ENCODE measurements around the gene DNAAF8.
"Not testable (repeated sequence)": the region's sequence is repeated elsewhere in the genome, so short reads cannot be mapped to it uniquely, and the experiment has no call there.

DNAAF8 gene

DNA sequence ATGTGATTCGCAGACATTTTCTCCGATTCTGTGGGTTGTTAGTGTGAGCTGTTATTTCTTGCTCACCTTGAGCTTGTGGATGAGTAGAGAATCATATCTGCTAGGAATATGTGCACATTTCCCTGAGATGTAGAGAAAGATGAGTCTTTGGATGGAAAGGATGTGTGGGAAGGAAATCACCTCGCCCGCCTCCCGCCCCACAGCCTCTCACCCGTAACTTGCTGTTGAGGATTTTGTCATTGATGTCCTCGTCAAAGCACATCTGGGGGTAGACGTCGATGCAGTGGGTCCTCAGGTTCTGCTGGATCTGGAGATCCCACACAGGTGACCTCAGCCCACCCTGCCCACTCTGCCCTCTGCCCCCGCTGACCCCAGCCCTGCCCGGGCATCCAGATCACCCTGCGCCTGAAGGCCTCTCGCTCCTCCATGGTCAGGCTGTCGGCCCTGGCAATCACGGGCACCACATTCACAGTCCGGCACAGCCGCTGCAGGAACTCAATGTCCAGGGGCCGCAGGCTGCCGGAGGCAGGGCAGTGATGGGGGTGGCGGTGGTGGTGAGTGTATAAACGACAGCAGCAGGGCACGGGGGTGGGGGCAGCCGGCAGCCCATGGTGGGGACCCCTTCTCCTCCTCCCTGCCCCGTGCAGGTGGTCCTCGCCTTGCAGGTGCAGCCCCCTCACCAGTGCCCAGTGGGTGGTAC is 49.1 kb downstream of the DNAAF8 start:
- H3K9me3 ChIP-seq: no peaks in the 10 kb centered on the region
- H3K4me1 ChIP-seq: no peaks in the 10 kb centered on the region
- no peak overlapping the region for H3K4me3 ChIP-seq
- no peaks in the 10 kb centered on the region for H3K27me3 ChIP-seq (ENCODE audit: low read depth)
- DNase-seq (ENCODE audit: low spot score in 2 of 2): no peak
- no peaks in the 10 kb centered on the region for H3K36me3 ChIP-seq (replicated peaks)
- in situ Hi-C loops (cut with MboI; ENCODE audit: low sequenced_read_pairs): no loop called here

DNA sequence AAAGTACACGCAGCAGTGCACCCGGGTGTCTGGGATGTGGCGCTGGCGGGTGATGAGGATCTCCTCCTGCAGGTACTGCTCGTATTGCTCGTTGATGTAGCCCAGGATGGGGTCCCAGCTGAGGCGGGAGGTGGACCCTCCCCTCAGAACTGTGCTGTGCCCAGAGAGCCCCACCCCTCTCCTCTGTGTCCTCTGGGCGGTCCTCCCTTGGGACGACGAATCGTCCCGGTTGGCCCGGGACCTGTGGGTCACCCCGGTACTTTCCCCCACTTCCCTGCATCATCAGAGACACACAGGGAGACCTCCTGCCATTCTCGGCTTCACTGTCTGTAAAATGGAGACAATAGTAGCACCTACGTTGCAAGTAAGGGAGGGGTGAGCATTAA is 49.6 kb downstream of the DNAAF8 start:
- no peaks in the 10 kb centered on the region for H3K4me1 ChIP-seq
- no peaks in the 10 kb centered on the region for H3K27me3 ChIP-seq (ENCODE audit: low read depth)
- no peak overlapping the region for H3K4me3 ChIP-seq
- no peak for DNase-seq (ENCODE audit: low spot score in 2 of 2)
- in situ Hi-C loops (cut with MboI; ENCODE audit: low sequenced_read_pairs): no loop called here
- no peaks in the 10 kb centered on the region for H3K9me3 ChIP-seq
- no peaks in the 10 kb centered on the region for H3K36me3 ChIP-seq (replicated peaks)

DNA sequence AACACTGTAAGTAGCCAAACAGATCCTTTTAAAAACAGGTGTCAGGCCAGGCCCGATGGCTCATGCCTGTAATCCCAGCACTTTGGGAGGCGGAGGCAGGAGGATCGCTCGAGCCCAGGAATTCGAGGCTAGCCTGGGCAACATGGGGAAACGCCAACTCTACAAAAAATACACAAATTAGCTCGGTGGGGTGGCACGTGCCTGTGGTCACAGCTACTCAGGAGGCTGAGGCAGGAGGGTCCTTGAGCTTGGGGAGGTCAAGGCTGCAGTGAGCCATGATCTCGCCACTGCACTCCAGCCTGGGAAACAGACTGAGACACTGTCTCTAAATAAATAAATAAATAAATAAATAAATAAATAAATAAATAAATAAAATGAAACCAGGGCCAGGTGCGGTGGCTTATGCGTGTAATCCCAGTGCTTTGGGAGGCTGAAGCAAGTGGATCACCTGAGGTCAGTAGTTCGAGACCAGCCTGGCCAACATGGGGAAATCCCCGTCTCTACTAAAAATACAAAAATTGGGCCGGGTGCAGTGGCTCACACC is 50.2 kb downstream of the DNAAF8 start:
- H3K4me1 ChIP-seq; H3K4me3 ChIP-seq; in situ Hi-C loops (cut with MboI; ENCODE audit: low sequenced_read_pairs); H3K9me3 ChIP-seq; H3K36me3 ChIP-seq (replicated peaks); DNase-seq (ENCODE audit: low spot score in 2 of 2); H3K27me3 ChIP-seq (ENCODE audit: low read depth): not testable (repeated sequence)

DNA sequence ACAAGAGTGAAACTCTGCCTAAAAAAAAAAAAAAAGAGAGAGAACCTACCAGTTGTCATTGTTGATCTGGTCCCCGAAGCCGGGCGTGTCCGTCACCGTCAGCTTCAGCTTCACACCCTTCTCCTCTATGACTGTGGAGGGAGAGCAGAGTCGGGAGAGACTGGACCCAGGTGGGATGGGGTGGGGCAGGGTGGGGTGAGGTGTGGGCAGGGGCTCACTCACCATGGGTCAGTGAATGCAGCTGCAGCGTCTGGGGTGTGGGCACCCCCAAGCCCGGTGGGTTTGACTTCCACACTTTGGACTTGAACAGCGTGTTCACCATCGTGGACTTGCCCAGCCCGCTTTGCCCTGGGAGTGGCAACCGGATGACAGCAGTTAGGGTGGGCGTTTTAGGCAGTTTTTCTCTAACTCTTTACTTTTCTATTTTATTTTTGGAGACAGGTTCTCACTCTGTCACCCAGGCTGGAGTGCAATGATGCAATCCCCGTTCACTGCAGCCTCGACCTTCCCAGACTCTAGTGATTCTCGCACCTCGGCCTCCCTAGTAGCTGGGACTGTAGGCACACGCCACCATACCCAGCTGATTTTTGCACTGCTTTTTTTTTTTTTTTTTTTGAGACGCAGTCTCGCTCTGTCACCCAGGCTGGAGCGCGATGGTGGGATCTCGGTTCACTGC is 51.6 kb downstream of the DNAAF8 start:
- no peaks in the 10 kb centered on the region for H3K27me3 ChIP-seq (ENCODE audit: low read depth)
- DNase-seq (ENCODE audit: low spot score in 2 of 2): no peak
- H3K9me3 ChIP-seq: no peaks in the 10 kb centered on the region
- H3K4me3 ChIP-seq: no peak overlapping the region
- no peaks in the 10 kb centered on the region for H3K36me3 ChIP-seq (replicated peaks)
- no peaks in the 10 kb centered on the region for H3K4me1 ChIP-seq
- in situ Hi-C loops (cut with MboI; ENCODE audit: low sequenced_read_pairs): no loop called here

DNA sequence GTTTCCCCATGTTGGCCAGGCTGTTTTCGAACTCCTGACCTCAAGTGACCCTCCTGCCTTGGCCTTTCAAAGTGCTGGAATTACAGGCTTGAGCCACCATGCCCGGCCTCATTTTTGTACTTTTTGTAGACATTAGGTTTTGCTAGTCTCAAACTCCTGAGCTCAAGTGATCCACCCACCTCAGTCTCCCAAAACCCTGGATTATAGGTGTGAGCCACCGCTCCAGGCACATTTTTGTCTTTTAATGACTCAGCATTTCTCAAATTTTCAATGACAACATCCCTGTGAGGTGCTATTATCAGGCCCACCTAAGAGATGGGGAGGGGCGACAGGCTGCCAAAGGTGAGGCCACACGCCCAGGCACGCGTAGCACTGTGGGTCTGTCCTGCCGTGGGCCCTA is 52.7 kb downstream of the DNAAF8 start:
- Histone ChIP-seq H3K4me1 (no peaks in the 10 kb centered on the region), H3K4me3 (no peak overlapping the region), H3K36me3 (replicated peaks) (no peaks in the 10 kb centered on the region), H3K27me3 (ENCODE audit: low read depth) (no peaks in the 10 kb centered on the region), H3K9me3 (no peaks in the 10 kb centered on the region)
- in situ Hi-C loops (cut with MboI; ENCODE audit: low sequenced_read_pairs): no loop called here
- DNase-seq (ENCODE audit: low spot score in 2 of 2): no peak

DNA sequence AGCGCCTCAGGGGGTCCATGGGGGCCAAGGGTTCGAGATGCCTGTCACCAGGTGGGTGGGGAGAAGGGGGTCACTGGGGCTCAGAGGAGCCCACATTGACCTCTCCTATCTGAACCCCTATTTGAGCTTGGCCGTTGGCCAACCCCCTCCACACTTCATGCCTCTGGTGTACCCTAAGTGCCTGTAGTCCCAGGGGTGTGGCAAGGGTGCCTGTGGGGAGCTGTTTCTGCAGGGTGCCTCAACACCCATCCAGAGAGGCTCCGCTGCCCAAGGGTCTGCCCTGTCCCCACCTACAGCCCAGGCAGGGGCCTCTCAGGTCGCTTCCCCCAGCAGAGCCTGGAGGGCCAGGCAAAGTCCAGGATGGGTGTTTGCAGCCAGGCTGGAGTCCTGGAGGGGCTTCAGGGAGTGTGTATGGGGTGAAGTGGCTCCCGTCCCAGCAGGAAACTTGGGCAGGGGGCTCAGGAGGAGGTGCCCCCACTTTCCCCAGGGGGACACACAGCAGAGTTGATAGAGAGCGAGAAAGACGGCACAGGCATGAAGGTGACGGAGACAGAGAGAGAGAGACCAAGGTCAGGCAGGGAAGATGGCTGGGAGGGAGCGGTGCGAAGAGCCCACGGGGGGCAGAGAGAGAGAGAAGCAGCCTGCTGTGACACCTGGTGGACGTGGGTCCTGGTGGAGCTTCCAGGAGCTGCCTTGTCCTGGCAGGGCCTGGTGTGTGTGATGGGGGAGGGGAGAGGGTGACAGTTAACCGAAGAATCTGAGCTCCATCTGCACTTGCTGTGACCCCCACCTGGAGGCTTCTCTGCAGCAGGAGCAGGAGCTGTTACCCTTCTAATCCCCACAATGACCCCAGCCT is 53.5 kb downstream of the DNAAF8 start, which contains the start of gene SEPTIN12:
Gene SEPTIN12, minus strand, starts transcription at position 719 of the 856 bp plus-strand sequence. Its CDS starts 700 bp downstream, at position 19.
- no peak for DNase-seq (ENCODE audit: low spot score in 2 of 2)

DNA sequence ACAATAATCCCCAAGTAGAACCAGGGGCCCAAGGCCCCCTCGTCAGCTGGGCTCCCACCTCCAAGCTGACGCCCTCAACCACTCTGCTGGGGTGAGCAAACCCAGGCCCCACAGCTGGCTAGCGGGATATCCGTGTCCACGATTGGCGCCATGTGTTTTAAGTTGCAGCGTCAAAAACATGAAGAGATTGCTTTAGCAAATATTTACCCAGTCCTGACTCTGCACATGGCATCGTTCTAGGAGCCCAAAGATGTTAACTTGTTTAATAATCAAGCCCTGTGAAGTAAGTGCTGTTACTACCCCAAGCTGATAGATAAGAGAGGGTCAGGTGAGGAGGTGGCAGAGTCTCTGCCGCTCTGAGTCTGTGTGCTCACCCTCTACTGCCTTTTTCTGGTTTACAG is 54.2 kb downstream of the DNAAF8 start:
- in situ Hi-C loops (cut with MboI; ENCODE audit: low sequenced_read_pairs): no loop called here

More for the DNA sequence above, 53.5 kb downstream of the DNAAF8 start, which contains the start of gene SEPTIN12:
- Histone ChIP-seq H3K36me3 (replicated peaks) (no peaks in the 10 kb centered on the region), H3K4me3 (no peak within 1 kb of the TSS), H3K9me3 (no peaks in the 10 kb centered on the region), H3K27me3 (ENCODE audit: low read depth) (no peaks in the 10 kb centered on the region), H3K4me1 (no peaks in the 10 kb centered on the region)
- in situ Hi-C loops (cut with MboI; ENCODE audit: low sequenced_read_pairs): no loop called here

DNA sequence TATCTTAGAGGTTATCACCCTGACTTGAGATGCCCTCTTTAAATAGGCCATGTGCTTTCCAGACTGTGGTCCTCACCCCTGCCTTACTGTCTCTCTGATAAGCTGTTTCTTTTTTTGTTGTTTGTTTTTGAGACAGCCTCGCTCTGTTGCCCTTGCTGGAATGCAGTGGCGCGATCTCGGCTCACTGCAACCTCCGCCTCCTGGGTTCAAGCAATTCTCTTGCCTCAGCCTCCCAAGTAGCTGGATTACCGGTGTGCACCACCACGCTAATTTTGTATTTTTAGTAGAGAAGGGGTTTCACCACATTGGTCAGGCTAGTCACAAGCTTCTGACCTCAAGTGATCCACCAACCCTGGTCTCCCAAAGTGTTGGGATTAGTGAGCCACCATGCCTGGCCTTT is 54.6 kb downstream of the DNAAF8 start:
- in situ Hi-C loops (cut with MboI; ENCODE audit: low sequenced_read_pairs): no loop called here
- Histone ChIP-seq H3K4me1 (no peaks in the 10 kb centered on the region), H3K9me3 (no peaks in the 10 kb centered on the region), H3K36me3 (replicated peaks) (no peaks in the 10 kb centered on the region), H3K27me3 (ENCODE audit: low read depth) (no peaks in the 10 kb centered on the region), H3K4me3 (no peak overlapping the region)
- no peak for DNase-seq (ENCODE audit: low spot score in 2 of 2)

More for the DNA sequence above, 54.2 kb downstream of the DNAAF8 start:
- Histone ChIP-seq H3K27me3 (ENCODE audit: low read depth) (no peaks in the 10 kb centered on the region), H3K9me3 (no peaks in the 10 kb centered on the region), H3K4me3 (no peak overlapping the region), H3K36me3 (replicated peaks) (no peaks in the 10 kb centered on the region), H3K4me1 (no peaks in the 10 kb centered on the region)
- no peak for DNase-seq (ENCODE audit: low spot score in 2 of 2)

DNA sequence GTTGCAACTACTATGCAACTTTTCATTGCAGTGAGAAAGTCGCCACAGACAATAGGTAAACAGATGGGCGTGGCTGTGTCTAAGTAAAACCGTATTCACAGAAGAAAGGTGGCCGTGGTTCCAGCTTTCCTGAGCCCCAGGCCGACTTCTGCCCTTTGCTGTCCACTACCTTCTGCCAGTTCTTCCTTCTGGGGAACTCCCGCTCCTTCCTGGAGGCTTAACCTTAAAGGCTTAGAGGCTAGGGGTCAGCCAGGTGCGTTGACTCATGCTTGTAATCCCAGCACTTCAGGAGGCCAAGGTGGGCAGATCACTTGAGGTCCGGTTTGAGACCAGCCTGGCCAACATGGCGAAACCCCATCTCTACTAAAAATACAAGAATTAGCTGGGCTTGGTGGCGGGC is 55.9 kb downstream of the DNAAF8 start:
- in situ Hi-C loops (cut with MboI; ENCODE audit: low sequenced_read_pairs): no loop called here
- no peaks in the 10 kb centered on the region for H3K27me3 ChIP-seq (ENCODE audit: low read depth)
- H3K4me3 ChIP-seq: no peak overlapping the region
- no peaks in the 10 kb centered on the region for H3K4me1 ChIP-seq
- H3K9me3 ChIP-seq: no peaks in the 10 kb centered on the region
- no peak for DNase-seq (ENCODE audit: low spot score in 2 of 2)
- H3K36me3 ChIP-seq (replicated peaks): no peaks in the 10 kb centered on the region

DNA sequence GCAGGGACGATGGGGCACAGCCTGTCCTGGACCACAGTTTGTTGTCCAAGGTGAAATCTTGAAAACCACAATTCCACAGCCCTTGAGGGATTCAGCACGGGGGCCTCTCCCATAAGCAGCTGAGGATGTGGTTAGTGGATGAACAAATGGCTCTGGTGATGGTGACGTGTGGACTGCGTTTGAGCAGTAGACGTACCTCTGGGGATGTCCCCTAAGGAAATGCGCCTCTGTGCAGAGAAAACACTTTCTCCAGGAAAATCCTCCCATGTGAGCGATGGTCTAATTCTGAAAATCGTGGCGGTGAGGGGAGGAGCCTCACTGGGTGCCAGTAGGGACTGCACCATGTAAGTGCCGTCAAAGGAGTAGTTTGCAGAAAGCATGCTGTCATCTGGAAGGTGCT is 56.5 kb downstream of the DNAAF8 start:
- no peaks in the 10 kb centered on the region for H3K36me3 ChIP-seq (replicated peaks)
- DNase-seq (ENCODE audit: low spot score in 2 of 2): no peak
- in situ Hi-C loops (cut with MboI; ENCODE audit: low sequenced_read_pairs): no loop called here
- no peaks in the 10 kb centered on the region for H3K4me1 ChIP-seq
- H3K27me3 ChIP-seq (ENCODE audit: low read depth): no peaks in the 10 kb centered on the region
- no peaks in the 10 kb centered on the region for H3K9me3 ChIP-seq
- no peak overlapping the region for H3K4me3 ChIP-seq

DNA sequence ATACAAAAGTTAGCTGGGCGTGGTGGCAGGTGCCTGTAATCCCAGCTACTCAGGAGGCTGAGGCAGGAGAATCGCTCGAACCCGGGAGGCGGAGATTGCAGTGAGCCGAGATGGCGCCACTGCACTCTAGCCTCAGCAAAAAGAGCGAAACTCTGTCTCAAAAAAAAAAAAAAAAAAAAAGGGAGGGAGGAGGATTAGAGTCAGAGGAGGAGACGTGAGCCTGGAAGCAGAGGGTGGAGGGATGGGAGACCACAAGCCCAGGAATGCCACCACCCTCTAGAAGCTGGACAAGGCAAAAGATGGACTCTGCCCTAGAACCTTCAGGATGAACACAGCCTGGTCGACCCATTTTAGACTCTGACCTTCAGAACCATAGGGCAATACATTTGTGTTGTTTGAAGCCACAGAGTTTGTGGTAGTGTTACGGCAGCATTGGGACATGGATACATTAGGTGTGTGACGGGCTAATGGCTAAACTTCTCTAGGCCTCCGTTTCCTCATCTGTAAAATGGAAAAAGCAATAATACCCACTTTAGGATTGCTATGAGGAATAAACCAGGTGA is 58.7 kb downstream of the DNAAF8 start:
- in situ Hi-C loops (cut with MboI; ENCODE audit: low sequenced_read_pairs): no loop called here
- H3K27me3 ChIP-seq (ENCODE audit: low read depth): no peaks in the 10 kb centered on the region

DNA sequence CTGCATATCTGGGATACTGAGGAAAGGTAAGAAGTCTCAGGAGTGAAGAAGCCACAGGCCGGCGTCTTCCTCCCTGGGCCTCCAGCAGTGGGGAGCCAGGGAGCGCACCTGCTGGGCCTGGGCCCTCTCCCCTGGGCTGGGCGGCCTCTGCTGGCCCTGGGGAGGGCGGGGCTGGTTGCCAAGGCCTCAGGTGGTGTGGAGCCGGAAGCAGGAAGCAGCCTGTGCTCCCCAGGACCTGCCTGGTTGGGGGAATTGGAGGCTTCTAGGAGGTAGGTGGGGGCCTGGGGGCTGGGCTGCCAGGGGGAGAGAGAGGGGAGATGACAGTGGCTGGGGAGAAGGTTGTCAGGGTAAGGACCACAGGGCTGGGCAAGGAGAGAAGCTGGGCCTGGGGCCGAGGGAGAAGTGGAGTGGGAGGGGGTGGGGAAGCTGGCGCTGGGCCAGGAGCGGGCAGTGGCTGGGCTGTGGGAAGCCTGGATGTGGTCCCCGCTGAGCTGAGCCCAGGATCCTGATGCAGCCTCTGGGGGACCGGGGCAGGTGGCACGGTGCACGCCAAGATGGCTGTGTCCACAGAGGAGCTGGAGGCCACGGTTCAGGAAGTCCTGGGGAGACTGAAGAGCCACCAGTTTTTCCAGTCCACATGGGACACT is 61.0 kb downstream of the DNAAF8 start, which contains the start of gene SMIM22:
Gene SMIM22, plus strand, starts transcription at position 189 of the 647 bp plus-strand sequence. Its CDS starts 366 bp downstream, at position 555.
- H3K4me3 ChIP-seq: no peak within 1 kb of the TSS
- H3K4me1 ChIP-seq: no peaks in the 10 kb centered on the region
- no peak for DNase-seq (ENCODE audit: low spot score in 2 of 2)
- H3K27me3 ChIP-seq (ENCODE audit: low read depth): no peaks in the 10 kb centered on the region
- no peaks in the 10 kb centered on the region for H3K9me3 ChIP-seq
- in situ Hi-C loops (cut with MboI; ENCODE audit: low sequenced_read_pairs): no loop called here
- H3K36me3 ChIP-seq (replicated peaks): 0 out of 2 replicates have a peak, but pooled peaks cover 2% of the 10 kb centered on the region

More for the DNA sequence above, 58.7 kb downstream of the DNAAF8 start:
- no peaks in the 10 kb centered on the region for H3K4me1 ChIP-seq
- H3K4me3 ChIP-seq: no peak overlapping the region
- no peaks in the 10 kb centered on the region for H3K9me3 ChIP-seq
- no peaks in the 10 kb centered on the region for H3K36me3 ChIP-seq (replicated peaks)
- DNase-seq (ENCODE audit: low spot score in 2 of 2): no peak
